Gastroesophageal sphincter (tissue), 3 donors: ENCODE data around the gene GRAMD2B.

Experiments used
- CTCF ChIP-seq, 4 experiments: fragments of 200-600 bp in 2 of 4; fragments of 450-650 bp in 2 of 4; sonication (generic) in 1 of 4; IDR thresholded peaks; one replicate each; pipeline ENCODE4 v1.5.1; 2017 to 2019; ENCODE audit warnings: antibody characterized with exemption in 4 of 4, mild to moderate bottlenecking in 2 of 4, moderate library complexity in 2 of 4
- EP300 ChIP-seq: sonication (generic); formaldehyde crosslinking; IDR thresholded peaks from one replicate; pipeline ENCODE4 v1.6.1; 2017; ENCODE audit warnings: antibody characterized with exemption, mild to moderate bottlenecking
- POLR2A ChIP-seq, 2 donors: fragments of 450-650 bp; IDR thresholded peaks; one replicate each; pipeline ENCODE4 v1.6.1; 2017; ENCODE audit warnings: antibody characterized with exemption in 2 of 2, mild to moderate bottlenecking in 2 of 2, moderate library complexity in 1 of 2

GRCh38 chr5:126506079-126506478 is 82.9 kb downstream of the GRAMD2B start:
- TF ChIP-seq CTCF (IDR thresholded peaks at IDR 0.05) (no peak), POLR2A (IDR thresholded peaks at IDR 0.05) (no peak), EP300 (no peak)
